Measurements from ENCODE around the gene ACR.

DNA sequence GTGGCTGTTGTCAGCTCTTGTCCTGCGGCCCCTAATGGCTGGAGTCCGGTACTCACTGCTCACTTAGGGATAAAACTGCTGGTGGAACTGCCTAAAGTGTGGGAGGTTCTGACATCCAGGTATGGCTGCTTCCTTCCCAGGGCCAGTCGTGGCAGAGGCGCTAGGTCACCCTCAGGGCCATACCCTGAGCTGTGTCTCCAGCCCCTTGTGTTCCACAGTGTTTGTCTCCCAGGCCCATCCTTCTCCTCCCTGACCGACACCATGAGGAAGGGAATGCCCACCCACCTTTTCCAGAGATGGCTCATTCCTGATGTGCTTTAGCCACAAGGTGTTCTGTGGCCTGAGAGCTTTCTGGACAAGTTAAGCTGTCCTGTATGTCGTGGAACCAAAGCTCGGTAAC is 12.4 kb upstream of the ACR start:
- TF ChIP-seq CTCF (IDR thresholded peaks at IDR 0.05; ENCODE audit: low read length) (no peak), EZH2 (optimal IDR thresholded peaks at IDR 0.05; ENCODE audit: low read depth, low read length) (no peak), EZH2phosphoT487 (IDR thresholded peaks at IDR 0.05; ENCODE audit: low read length) (no peak)
